K562 treated with DMSO at 1 percent for 4 hours (cell line): ENCODE data around the gene POLR1F. TPM values are rescaled to one million over a fixed set of nuclear protein-coding genes. Genes with fewer than 3 reads are reported as not detected.

Experiments
- total RNA-seq: library from RNA; unstranded; fragments of 300-600 nt; gene quantifications from 2 replicates; pipeline ENCODE4 v1.2.3, GENCODE V29; 2022; ENCODE audit not compliant: insufficient read depth

The POLR1F gene, protein sequence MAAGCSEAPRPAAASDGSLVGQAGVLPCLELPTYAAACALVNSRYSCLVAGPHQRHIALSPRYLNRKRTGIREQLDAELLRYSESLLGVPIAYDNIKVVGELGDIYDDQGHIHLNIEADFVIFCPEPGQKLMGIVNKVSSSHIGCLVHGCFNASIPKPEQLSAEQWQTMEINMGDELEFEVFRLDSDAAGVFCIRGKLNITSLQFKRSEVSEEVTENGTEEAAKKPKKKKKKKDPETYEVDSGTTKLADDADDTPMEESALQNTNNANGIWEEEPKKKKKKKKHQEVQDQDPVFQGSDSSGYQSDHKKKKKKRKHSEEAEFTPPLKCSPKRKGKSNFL
- total RNA-seq, result 7.3 and 11.9 TPM in 2 replicates

DNA sequence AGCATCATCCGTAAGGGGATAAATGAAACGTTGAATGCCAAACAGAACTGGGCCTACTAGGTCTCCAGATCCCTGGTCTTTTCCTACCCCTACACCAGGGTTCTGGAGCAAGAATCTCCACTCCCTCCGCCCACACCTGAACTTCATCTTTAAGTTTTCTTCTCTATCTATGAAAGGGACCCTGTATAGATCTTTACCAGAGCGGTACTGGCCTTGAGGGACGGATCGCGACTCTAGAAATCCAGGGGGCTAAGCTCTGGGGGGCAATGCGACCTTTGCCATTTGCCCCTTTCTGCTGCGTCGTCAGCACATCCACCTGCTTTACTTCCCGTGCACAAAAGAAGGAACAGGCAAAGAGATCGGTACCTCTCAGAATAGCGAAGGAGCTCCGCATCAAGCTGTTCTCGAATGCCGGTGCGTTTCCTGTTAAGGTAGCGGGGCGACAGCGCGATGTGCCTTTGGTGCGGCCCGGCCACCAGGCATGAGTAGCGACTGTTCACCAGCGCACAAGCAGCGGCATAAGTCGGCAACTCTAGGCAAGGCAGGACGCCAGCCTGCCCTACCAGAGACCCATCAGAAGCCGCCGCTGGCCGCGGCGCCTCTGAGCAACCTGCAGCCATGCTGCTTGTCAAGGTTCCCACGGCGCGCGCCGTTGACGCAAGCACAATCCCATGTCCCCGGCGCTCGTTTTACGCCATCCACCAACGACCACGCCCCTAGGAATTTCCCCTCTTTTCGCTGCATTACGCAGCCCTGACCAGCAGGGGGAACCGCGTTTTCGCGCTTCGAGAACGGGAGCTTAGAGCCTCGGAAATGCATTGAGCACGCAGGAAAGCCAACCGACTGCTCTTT is at the start of gene POLR1F:
Gene POLR1F, minus strand, starts transcription at position 641 of the 852 bp plus-strand sequence. Its CDS starts 21 bp downstream, at position 620.

Other genes with a start within 250 kb of the POLR1F start
- not detected in 2 replicates for gene TMEM196, start 64.6 kb upstream of the POLR1F start, total RNA-seq